OCI-LY1 (cell line): ENCODE results near the gene KCNJ4.

Experiments used
- H2AFZ ChIP-seq: fragments of 200-600 bp; sonication (generic), shearing (Covaris generic); 2 replicates; pipeline ENCODE4 v1.6.0; 2014; ENCODE audit warnings: antibody characterized with exemption, mild to moderate bottlenecking, low read length
- H3F3A ChIP-seq: fragments of 200-600 bp; sonication (generic), shearing (Covaris generic); 2 replicates; pipeline ENCODE4 v1.6.0; 2014; ENCODE audit warnings: mild to moderate bottlenecking, antibody characterized with exemption, low read length, moderate library complexity; ENCODE audit not compliant: insufficient read depth
- H3K27ac ChIP-seq: fragments of 200-600 bp; sonication (generic); 2 replicates; pipeline ENCODE4 v1.5.1; 2014; ENCODE audit warnings: low read length, mixed run types, mild to moderate bottlenecking, low read depth; ENCODE audit not compliant: poor library complexity, severe bottlenecking
- H3K27me3 ChIP-seq: fragments of 200-600 bp; sonication (generic); 2 replicates; pipeline ENCODE4 v1.6.0; 2014; ENCODE audit warnings: antibody characterized with exemption, mild to moderate bottlenecking, low read length, moderate library complexity; ENCODE audit not compliant: insufficient read depth
- H3K36me3 ChIP-seq: fragments of 200-600 bp; sonication (generic); 2 replicates; pipeline ENCODE4 v1.6.1; 2014; ENCODE audit warnings: mild to moderate bottlenecking, antibody characterized with exemption, low read length, moderate library complexity, mixed read lengths; ENCODE audit not compliant: insufficient read depth
- H3K4me1 ChIP-seq: fragments of 200-600 bp; sonication (generic); 2 replicates; pipeline ENCODE4 v1.5.1; 2014; ENCODE audit warnings: mild to moderate bottlenecking, low read length, moderate library complexity; ENCODE audit not compliant: insufficient read depth, severe bottlenecking
- H3K4me2 ChIP-seq: fragments of 200-600 bp; sonication (generic), shearing (Covaris generic); 2 replicates; pipeline ENCODE4 v1.6.1; 2014; ENCODE audit warnings: low read length
- H3K4me3 ChIP-seq: fragments of 200-600 bp; sonication (generic); 2 replicates; pipeline ENCODE4 v1.5.1; 2014; ENCODE audit warnings: low read length, low read depth, mild to moderate bottlenecking, mixed read lengths; ENCODE audit not compliant: poor library complexity, severe bottlenecking
- H3K79me2 ChIP-seq: fragments of 200-600 bp; shearing (Covaris generic); 2 replicates; pipeline ENCODE4 v1.6.1; 2016; ENCODE audit warnings: mixed run types, low read length, mixed read lengths; ENCODE audit not compliant: insufficient read depth
- H3K9ac ChIP-seq: fragments of 200-600 bp; sonication (generic), shearing (Covaris generic); 2 replicates; pipeline ENCODE4 v1.6.1; 2014; ENCODE audit warnings: mild to moderate bottlenecking, low read length, mixed read lengths
- H3K9me2 ChIP-seq: fragments of 200-600 bp; sonication (generic), shearing (Covaris generic); 2 replicates; pipeline ENCODE4 v1.6.1; 2014; ENCODE audit warnings: low read depth, mild to moderate bottlenecking, low read length, mixed read lengths
- H3K9me3 ChIP-seq: fragments of 200-600 bp; shearing (Covaris generic); 2 replicates; pipeline ENCODE4 v1.6.1; 2014; ENCODE audit warnings: low read length, mixed read lengths
- H4K20me1 ChIP-seq: fragments of 200-600 bp; sonication (generic), shearing (Covaris generic); 2 replicates; pipeline ENCODE4 v1.6.0; 2016; ENCODE audit warnings: mild to moderate bottlenecking, low read length; ENCODE audit not compliant: insufficient read depth
- CTCF ChIP-seq: fragments of 200-600 bp; sonication (generic), shearing (Covaris generic); IDR thresholded peaks from 2 replicates; pipeline ENCODE4 v1.5.1; 2017; ENCODE audit warnings: mild to moderate bottlenecking, antibody characterized with exemption, low read length, moderate library complexity, mixed read lengths
- EZH2 ChIP-seq: fragments of 200-600 bp; sonication (generic), shearing (Covaris generic); IDR thresholded peaks from 2 replicates; pipeline ENCODE4 v1.8.0; 2017; ENCODE audit warnings: borderline replicate concordance, mixed run types, mild to moderate bottlenecking, antibody characterized with exemption, low read length, moderate library complexity, mixed read lengths

Gene KCNJ4

GRCh38 chr22:38453066-38453672, 1.8 kb downstream of the KCNJ4 start:
- H3K9me2 ChIP-seq: no peaks in the 10 kb centered on the region
- no peaks in the 10 kb centered on the region for H3K4me1 ChIP-seq
- H3K9me3 ChIP-seq: no peaks in the 10 kb centered on the region
- H4K20me1 ChIP-seq: no peaks in the 10 kb centered on the region
- no peaks in the 10 kb centered on the region for H3K79me2 ChIP-seq
- peaks cover 9% of the 10 kb centered on the region for H3K27me3 ChIP-seq
- no peak overlapping the region for H3K4me2 ChIP-seq
- H3K4me3 ChIP-seq: no peak overlapping the region
- no peak overlapping the region for H2AFZ ChIP-seq
- no peaks in the 10 kb centered on the region for H3K36me3 ChIP-seq
- TF ChIP-seq EZH2 (no peak), CTCF (no peak)
- no peak overlapping the region for H3K27ac ChIP-seq
- no peak overlapping the region for H3K9ac ChIP-seq
- no peaks in the 10 kb centered on the region for H3F3A ChIP-seq

GRCh38 chr22:38452373-38453065, 2.5 kb downstream of the KCNJ4 start:
- no peaks in the 10 kb centered on the region for H3K9me2 ChIP-seq
- no peak overlapping the region for H3K9ac ChIP-seq
- no peaks in the 10 kb centered on the region for H3K9me3 ChIP-seq
- H4K20me1 ChIP-seq: no peaks in the 10 kb centered on the region
- H3K4me1 ChIP-seq: no peaks in the 10 kb centered on the region
- no peaks in the 10 kb centered on the region for H3F3A ChIP-seq
- no peak overlapping the region for H3K4me2 ChIP-seq
- H3K27ac ChIP-seq: no peak overlapping the region
- no peaks in the 10 kb centered on the region for H3K79me2 ChIP-seq
- H2AFZ ChIP-seq: no peak overlapping the region
- no peak overlapping the region for H3K4me3 ChIP-seq
- TF ChIP-seq EZH2 (no peak), CTCF (no peak)
- H3K36me3 ChIP-seq: no peaks in the 10 kb centered on the region
- H3K27me3 ChIP-seq: peaks cover 9% of the 10 kb centered on the region

GRCh38 chr22:38451864-38452263, 3.1 kb downstream of the KCNJ4 start:
- no peaks in the 10 kb centered on the region for H3K36me3 ChIP-seq
- TF ChIP-seq CTCF (no peak), EZH2 (no peak)
- H3K9ac ChIP-seq: no peak overlapping the region
- no peak overlapping the region for H3K4me2 ChIP-seq
- peaks cover 12% of the 10 kb centered on the region for H3K27me3 ChIP-seq
- H3K9me3 ChIP-seq: no peaks in the 10 kb centered on the region
- H3K4me3 ChIP-seq: no peak overlapping the region
- H3K79me2 ChIP-seq: no peaks in the 10 kb centered on the region
- H3F3A ChIP-seq: no peaks in the 10 kb centered on the region
- no peak overlapping the region for H2AFZ ChIP-seq
- no peaks in the 10 kb centered on the region for H3K9me2 ChIP-seq
- H3K27ac ChIP-seq: no peak overlapping the region
- no peaks in the 10 kb centered on the region for H3K4me1 ChIP-seq
- H4K20me1 ChIP-seq: no peaks in the 10 kb centered on the region
